ENCODE results near the gene APOB. TPM values are rescaled to one million over a fixed set of nuclear protein-coding genes. Genes with fewer than 3 reads are reported as not detected.

APOB gene
- polyA plus RNA-seq, 1 of the 3 experiments (the other 2 are of a cell fraction) = not detected

GRCh38 chr2:20999906-21000645 lies 43.8 kb downstream of the APOB start:
- Histone ChIP-seq H3K9ac (no peak overlapping the region), H3K79me2 (ENCODE audit: insufficient read depth) (no peaks in the 10 kb centered on the region), H3K27me3 (ENCODE audit: insufficient read depth) (no peaks in the 10 kb centered on the region), H3K9me2 (no peaks in the 10 kb centered on the region), H3K9me3 (no peaks in the 10 kb centered on the region), H2AFZ (ENCODE audit: low read depth) (no peak overlapping the region), H3K4me3 (ENCODE audit: low read depth in 2 of 2, low read length in 1 of 2) (no peak overlapping the region), H4K20me1 (ENCODE audit: insufficient read depth) (no peaks in the 10 kb centered on the region), H3K36me3 (replicated peaks in 1 of 2; ENCODE audit: control insufficient read depth in 1 of 2, insufficient read depth in 2 of 2, low read length in 1 of 2) (no peaks in the 10 kb centered on the region), H3K4me2 (no peak overlapping the region), H3K4me1 (ENCODE audit: control insufficient read depth in 1 of 2, insufficient read depth in 2 of 2, low read depth in 1 of 2, low read length in 1 of 2) (peaks cover 0 to 3% of the 10 kb centered on the region in 2 experiments; a peak in 2 of 4 replicates), H3K27ac (ENCODE audit: low read depth in 2 of 2, low read length in 1 of 2) (no peak overlapping the region), H3F3A (replicated peaks; ENCODE audit: insufficient read depth) (no peaks in the 10 kb centered on the region)
- DNase-seq = peak; percentile 48
- 42% methylated on average over 4 of the region's 4 CpGs for WGBS (ENCODE audit: low lambda C conversion rate)
- TF ChIP-seq RAD21 (IDR thresholded peaks at IDR 0.05; ENCODE audit: low read length) (no peak), TCF12 (IDR thresholded peaks at IDR 0.05) (no peak), CHD2 (IDR thresholded peaks at IDR 0.05; ENCODE audit: low read length, partially characterized antibody) (no peak), FOXJ3 (CRISPR knock-in tag; IDR thresholded peaks at IDR 0.05) (no peak), POLR2AphosphoS5 (IDR thresholded peaks at IDR 0.05; ENCODE audit: low read depth, low read length) (no peak), SMC3 (IDR thresholded peaks at IDR 0.05; ENCODE audit: low read depth, low read length) (no peak), RCOR1 (IDR thresholded peaks at IDR 0.05; ENCODE audit: low read length) (no peak)
- TF ChIP-seq, protein P1, sequence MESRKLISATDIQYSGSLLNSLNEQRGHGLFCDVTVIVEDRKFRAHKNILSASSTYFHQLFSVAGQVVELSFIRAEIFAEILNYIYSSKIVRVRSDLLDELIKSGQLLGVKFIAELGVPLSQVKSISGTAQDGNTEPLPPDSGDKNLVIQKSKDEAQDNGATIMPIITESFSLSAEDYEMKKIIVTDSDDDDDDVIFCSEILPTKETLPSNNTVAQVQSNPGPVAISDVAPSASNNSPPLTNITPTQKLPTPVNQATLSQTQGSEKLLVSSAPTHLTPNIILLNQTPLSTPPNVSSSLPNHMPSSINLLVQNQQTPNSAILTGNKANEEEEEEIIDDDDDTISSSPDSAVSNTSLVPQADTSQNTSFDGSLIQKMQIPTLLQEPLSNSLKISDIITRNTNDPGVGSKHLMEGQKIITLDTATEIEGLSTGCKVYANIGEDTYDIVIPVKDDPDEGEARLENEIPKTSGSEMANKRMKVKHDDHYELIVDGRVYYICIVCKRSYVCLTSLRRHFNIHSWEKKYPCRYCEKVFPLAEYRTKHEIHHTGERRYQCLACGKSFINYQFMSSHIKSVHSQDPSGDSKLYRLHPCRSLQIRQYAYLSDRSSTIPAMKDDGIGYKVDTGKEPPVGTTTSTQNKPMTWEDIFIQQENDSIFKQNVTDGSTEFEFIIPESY (IDR thresholded peaks at IDR 0.05; ENCODE audit: borderline replicate concordance, low read depth) = no peak
- TF ChIP-seq, protein P2, sequence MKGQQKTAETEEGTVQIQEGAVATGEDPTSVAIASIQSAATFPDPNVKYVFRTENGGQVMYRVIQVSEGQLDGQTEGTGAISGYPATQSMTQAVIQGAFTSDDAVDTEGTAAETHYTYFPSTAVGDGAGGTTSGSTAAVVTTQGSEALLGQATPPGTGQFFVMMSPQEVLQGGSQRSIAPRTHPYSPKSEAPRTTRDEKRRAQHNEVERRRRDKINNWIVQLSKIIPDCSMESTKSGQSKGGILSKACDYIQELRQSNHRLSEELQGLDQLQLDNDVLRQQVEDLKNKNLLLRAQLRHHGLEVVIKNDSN (IDR thresholded peaks at IDR 0.05; ENCODE audit: borderline replicate concordance, low read depth) = no peak
- POLR2A ChIA-PET = no interaction called here
- CTCF ChIA-PET = interaction anchor here (0.8 to 2.1 kb wide), 8 partner anchors 11 to 397 kb away, joined by 3 to 10 read pairs (median 4); no protein-coding TSS in a partner anchor

- Histone ChIP-seq H3K4me2 (no peak overlapping the region), H3K4me3 (ENCODE audit: low read depth in 2 of 2, low read length in 1 of 2) (no peak overlapping the region), H3F3A (replicated peaks; ENCODE audit: insufficient read depth) (no peaks in the 10 kb centered on the region), H3K9me3 (no peaks in the 10 kb centered on the region), H3K27me3 (ENCODE audit: insufficient read depth) (no peaks in the 10 kb centered on the region), H3K9me2 (no peaks in the 10 kb centered on the region), H2AFZ (ENCODE audit: low read depth) (no peak overlapping the region), H3K27ac (ENCODE audit: low read depth in 2 of 2, low read length in 1 of 2) (no peak overlapping the region), H3K79me2 (ENCODE audit: insufficient read depth) (no peaks in the 10 kb centered on the region), H4K20me1 (ENCODE audit: insufficient read depth) (no peaks in the 10 kb centered on the region), H3K36me3 (replicated peaks in 1 of 2; ENCODE audit: control insufficient read depth in 1 of 2, insufficient read depth in 2 of 2, low read length in 1 of 2) (no peaks in the 10 kb centered on the region), H3K4me1 (ENCODE audit: control insufficient read depth in 1 of 2, insufficient read depth in 2 of 2, low read depth in 1 of 2, low read length in 1 of 2) (peaks cover 0 to 3% of the 10 kb centered on the region in 2 experiments; a peak in 2 of 4 replicates), H3K9ac (no peak overlapping the region)
- ChIA-PET POLR2A (no interaction called here), CTCF (interaction anchor here (0.8 to 2.1 kb wide), 8 partner anchors 11 to 396 kb away, joined by 3 to 10 read pairs (median 4); no protein-coding TSS in a partner anchor)
- 26% methylated on average over 5 of the region's 5 CpGs for WGBS (ENCODE audit: low lambda C conversion rate)
- TF ChIP-seq NRF1 (IDR thresholded peaks at IDR 0.05; ENCODE audit: low read depth, low read length) = no peak
- no peak for DNase-seq
Measured at GRCh38 chr2:20998972-20999905, 44.6 kb downstream of the APOB start.
